GM23248 (cell line): ENCODE results near the gene CDC73. TPM values are rescaled to one million over a fixed set of nuclear protein-coding genes. Genes with fewer than 3 reads are reported as not detected.

ENCODE experiments used
- DNase-seq: peaks from one replicate; pipeline ENCODE4 v3.0.0-alpha.2; 2015
- H2AFZ ChIP-seq: fragments of 200-600 bp; sonication (generic); 2 replicates; pipeline ENCODE4 v1.6.1; 2016; ENCODE audit warnings: antibody characterized with exemption
- H3F3A ChIP-seq: fragments of 200-600 bp; sonication (generic); 2 replicates; pipeline ENCODE4 v1.6.1; 2016; ENCODE audit warnings: mild to moderate bottlenecking, antibody characterized with exemption, mixed run types; ENCODE audit not compliant: insufficient read depth
- H3K27ac ChIP-seq: fragments of 200-600 bp; sonication (generic); 2 replicates; pipeline ENCODE4 v1.5.1; 2016; ENCODE audit warnings: mild to moderate bottlenecking
- H3K27me3 ChIP-seq: fragments of 200-600 bp; sonication (generic); replicated peaks from 2 replicates; pipeline ENCODE4 v1.6.1; 2016; ENCODE audit warnings: mild to moderate bottlenecking; ENCODE audit not compliant: insufficient read depth
- H3K36me3 ChIP-seq: fragments of 200-600 bp; sonication (generic); 2 replicates; pipeline ENCODE4 v1.6.1; 2016; ENCODE audit warnings: low read depth, mild to moderate bottlenecking
- H3K4me1 ChIP-seq: fragments of 200-600 bp; sonication (generic); 2 replicates; pipeline ENCODE4 v1.6.1; 2016; ENCODE audit warnings: mild to moderate bottlenecking; ENCODE audit not compliant: insufficient read depth
- H3K4me2 ChIP-seq: fragments of 200-600 bp; sonication (generic); one replicate; pipeline ENCODE4 v1.6.1; 2016; ENCODE audit warnings: mild to moderate bottlenecking; ENCODE audit not compliant: unreplicated experiment
- H3K4me3 ChIP-seq: fragments of 200-600 bp; sonication (generic); 2 replicates; pipeline ENCODE4 v1.5.1; 2016; ENCODE audit warnings: mild to moderate bottlenecking
- H3K79me2 ChIP-seq: fragments of 200-600 bp; sonication (generic); 2 replicates; pipeline ENCODE4 v1.6.1; 2016; ENCODE audit warnings: mild to moderate bottlenecking; ENCODE audit not compliant: insufficient read depth
- H3K9ac ChIP-seq: fragments of 200-600 bp; sonication (generic); 2 replicates; pipeline ENCODE4 v1.6.1; 2016; ENCODE audit warnings: mild to moderate bottlenecking
- H3K9me2 ChIP-seq: fragments of 200-600 bp; sonication (generic); 2 replicates; pipeline ENCODE4 v1.6.1; 2016; ENCODE audit warnings: mixed run types, mild to moderate bottlenecking, moderate library complexity; ENCODE audit not compliant: insufficient read depth
- H3K9me3 ChIP-seq: fragments of 200-600 bp; sonication (generic); one replicate; pipeline ENCODE4 v1.6.1; 2017; ENCODE audit warnings: low read depth
- H4K20me1 ChIP-seq: fragments of 200-600 bp; sonication (generic); 2 replicates; pipeline ENCODE4 v1.6.0; 2016; ENCODE audit not compliant: insufficient read depth
- EZH2 ChIP-seq: fragments of 200-600 bp; sonication (generic); IDR thresholded peaks from 2 replicates; pipeline ENCODE4 v1.6.1; 2018; ENCODE audit warnings: antibody characterized with exemption, mild to moderate bottlenecking; ENCODE audit not compliant: insufficient read depth, poor library complexity, severe bottlenecking
- EZH2phosphoT487 ChIP-seq: fragments of 200-600 bp; sonication (generic); IDR thresholded peaks from 2 replicates; pipeline ENCODE4 v1.6.1; 2018; ENCODE audit warnings: antibody characterized with exemption, moderate library complexity, mild to moderate bottlenecking, low read depth; ENCODE audit not compliant: insufficient read depth
- whole genome bisulfite sequencing, 2 experiments: methylation state at CpG; one replicate each; pipeline ENCODE4 v1.1.6; 2015 to 2017; ENCODE audit warnings: low lambda C conversion rate in 2 of 2, low coverage in 1 of 2; ENCODE audit errors: missing lambda C conversion rate in 2 of 2; 5-methylcytosine and 5-hydroxymethylcytosine counted together
- in situ Hi-C: fragments of 300-500 bp; cut with MboI; formaldehyde crosslinking; loops from 2 replicates; pipeline ENCODE4 v1.15.0; 2020
- polyA plus RNA-seq: library from polyadenylated mRNA; unstranded; fragments of >200 nt; fragmentation: Nextera tagmentation; extraction: Ambion mirVana; gene quantifications from 2 replicates; pipeline ENCODE4 v1.2.1, GENCODE V29; 2016
- total RNA-seq: library from RNA; depleted of rRNA; stranded (reverse); fragments of >200 nt; shearing (Covaris generic); gene quantifications from 2 replicates; pipeline ENCODE4 v1.2.3, GENCODE V29; 2014

Gene CDC73
- total and polyA plus RNA-seq, 2 experiments from 2014 or later: 29.1 to 50.9 TPM

- Histone ChIP-seq H3K36me3 (peaks cover 61% of the 10 kb centered on the region), H3K4me1 (no peaks in the 10 kb centered on the region), H3K27ac (no peak overlapping the region), H4K20me1 (0 out of 2 replicates have a peak, but pooled peaks cover 3% of the 10 kb centered on the region), H3K4me3 (no peak overlapping the region), H3K9me3 (no peaks in the 10 kb centered on the region), H3K79me2 (peaks cover 97% of the 10 kb centered on the region), H2AFZ (no peak overlapping the region), H3K27me3 (no peaks in the 10 kb centered on the region), H3K4me2 (no peak overlapping the region), H3F3A (peaks cover 32% of the 10 kb centered on the region; the same call in 1 of the 2 replicates), H3K9ac (no peak overlapping the region), H3K9me2 (no peaks in the 10 kb centered on the region)
- DNase-seq: no peak
- no peak for TF ChIP-seq EZH2
- no peak for TF ChIP-seq EZH2phosphoT487
- in situ Hi-C loops: no loop called here
- 88 to 94% methylated on average over 7 of the region's 7 CpGs for WGBS, 2 experiments
These were observed 18.4 kb downstream of the CDC73 start for GRCh38 chr1:193140254-193140653.

GRCh38 chr1:193141804-193142203 lies 20.0 kb downstream of the CDC73 start:
- in situ Hi-C loops: no loop called here

GRCh38 chr1:193142409-193142808 lies 20.6 kb downstream of the CDC73 start:
- Histone ChIP-seq H3K9ac (no peak overlapping the region), H3K79me2 (peaks cover 92% of the 10 kb centered on the region), H3F3A (peaks cover 22% of the 10 kb centered on the region; the same call in 1 of the 2 replicates), H3K36me3 (peaks cover 40% of the 10 kb centered on the region), H3K27ac (no peak overlapping the region), H3K4me1 (no peaks in the 10 kb centered on the region), H3K9me2 (no peaks in the 10 kb centered on the region), H3K4me2 (no peak overlapping the region), H3K27me3 (no peaks in the 10 kb centered on the region), H3K4me3 (no peak overlapping the region), H2AFZ (no peak overlapping the region), H4K20me1 (0 out of 2 replicates have a peak, but pooled peaks cover 3% of the 10 kb centered on the region), H3K9me3 (no peaks in the 10 kb centered on the region)
- DNase-seq: no peak
- in situ Hi-C loops: no loop called here
- 72 to 73% methylated on average over 2 of the region's 2 CpGs for WGBS, 2 experiments
- TF ChIP-seq EZH2phosphoT487: no peak
- TF ChIP-seq EZH2: no peak

More at GRCh38 chr1:193141804-193142203, 20.0 kb downstream of the CDC73 start:
- Histone ChIP-seq H3K9me2 (no peaks in the 10 kb centered on the region), H3K9me3 (no peaks in the 10 kb centered on the region), H3K4me3 (no peak overlapping the region), H3K79me2 (peaks cover 95% of the 10 kb centered on the region), H4K20me1 (0 out of 2 replicates have a peak, but pooled peaks cover 3% of the 10 kb centered on the region), H3K27ac (no peak overlapping the region), H3K36me3 (peaks cover 46% of the 10 kb centered on the region), H3K4me1 (no peaks in the 10 kb centered on the region), H3K4me2 (no peak overlapping the region), H3K9ac (no peak overlapping the region), H2AFZ (no peak overlapping the region), H3K27me3 (no peaks in the 10 kb centered on the region), H3F3A (peaks cover 28% of the 10 kb centered on the region; the same call in 1 of the 2 replicates)
- TF ChIP-seq EZH2 (no peak), EZH2phosphoT487 (no peak)
- 96 to 100% methylated on average over 3 of the region's 3 CpGs for WGBS, 2 experiments
- no peak for DNase-seq

- DNase-seq: peak; percentile 33
These were observed 21.5 kb downstream of the CDC73 start for GRCh38 chr1:193143285-193143684.

More at GRCh38 chr1:193143285-193143684, 21.5 kb downstream of the CDC73 start:
- H3K4me2 ChIP-seq: no peak overlapping the region
- no peaks in the 10 kb centered on the region for H3K27me3 ChIP-seq
- H4K20me1 ChIP-seq: 0 out of 2 replicates have a peak, but pooled peaks cover 3% of the 10 kb centered on the region
- in situ Hi-C loops: no loop called here
- no peaks in the 10 kb centered on the region for H3K9me2 ChIP-seq
- peaks cover 15% of the 10 kb centered on the region; the same call in 1 of the 2 replicates for H3F3A ChIP-seq
- H3K9ac ChIP-seq: no peak overlapping the region
- no peak overlapping the region for H2AFZ ChIP-seq
- H3K9me3 ChIP-seq: no peaks in the 10 kb centered on the region
- 88 to 91% methylated on average over 1 of the region's 1 CpG for WGBS, 2 experiments
- peaks cover 84% of the 10 kb centered on the region for H3K79me2 ChIP-seq
- H3K36me3 ChIP-seq: peaks cover 31% of the 10 kb centered on the region
- TF ChIP-seq EZH2phosphoT487 (no peak), EZH2 (no peak)
- no peaks in the 10 kb centered on the region for H3K4me1 ChIP-seq
- H3K4me3 ChIP-seq: no peak overlapping the region
- no peak overlapping the region for H3K27ac ChIP-seq
